ENCODE data around the gene TNNT2.

TNNT2 gene

GRCh38 chr1:201400212-201400851, 22.9 kb upstream of the TNNT2 start:
- TF ChIP-seq CTCF (IDR thresholded peaks at IDR 0.05; ENCODE audit: low read depth, low read length): no peak
- Histone ChIP-seq H3K27me3 (no peaks in the 10 kb centered on the region), H3K36me3 (no peaks in the 10 kb centered on the region), H3K4me1 (no peaks in the 10 kb centered on the region), H3K9me3 (no peaks in the 10 kb centered on the region), H3K4me3 (ENCODE audit: low read depth, low read length) (no peak overlapping the region)
- DNase-seq: no peak

DNA sequence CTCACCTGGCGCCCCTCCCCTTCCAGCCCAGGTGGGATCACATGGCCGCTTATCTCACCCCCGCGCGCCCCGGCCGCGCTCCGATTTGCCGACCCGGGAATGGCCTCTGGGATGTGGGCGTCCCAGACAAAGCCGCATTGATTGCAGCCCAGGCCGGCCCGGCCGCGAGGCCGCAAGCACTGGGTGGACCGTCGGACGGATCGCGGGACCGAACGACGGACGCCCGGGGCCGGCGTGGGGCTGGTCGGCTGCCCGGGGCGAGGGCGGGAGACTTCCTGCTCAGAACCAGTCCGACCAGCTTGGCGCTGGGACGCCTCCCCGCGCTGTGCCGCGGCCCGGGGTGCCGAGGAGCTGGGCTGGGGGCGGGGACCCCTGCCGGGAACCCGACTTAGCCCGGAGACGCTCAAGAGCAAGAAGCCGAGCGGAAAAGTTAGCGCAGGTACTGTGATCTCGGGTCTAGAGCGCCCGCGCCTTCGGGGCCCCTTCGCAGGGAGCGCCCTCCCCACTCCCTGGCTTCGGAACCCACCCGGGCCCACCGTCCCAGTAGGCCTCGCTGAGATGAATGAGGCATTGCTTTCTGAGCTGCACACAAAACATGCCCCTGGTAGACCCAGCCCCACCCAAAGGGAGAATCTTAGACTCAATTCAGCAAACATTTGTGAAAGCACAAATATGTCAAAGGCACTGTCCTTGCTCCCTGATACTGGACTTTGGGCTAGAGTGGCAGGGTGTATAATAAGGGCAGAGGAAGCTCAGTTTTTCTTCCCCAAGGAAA, 22.1 kb upstream of the TNNT2 start:
- no peaks in the 10 kb centered on the region for H3K27me3 ChIP-seq
- TF ChIP-seq CTCF (IDR thresholded peaks at IDR 0.05; ENCODE audit: low read depth, low read length): no peak
- H3K4me1 ChIP-seq: no peaks in the 10 kb centered on the region
- no peak for DNase-seq
- H3K9me3 ChIP-seq: no peaks in the 10 kb centered on the region
- no peaks in the 10 kb centered on the region for H3K36me3 ChIP-seq
- no peak overlapping the region for H3K4me3 ChIP-seq (ENCODE audit: low read depth, low read length)

- no peaks in the 10 kb centered on the region for H3K4me1 ChIP-seq
- H3K9me3 ChIP-seq: no peaks in the 10 kb centered on the region
- H3K4me3 ChIP-seq (ENCODE audit: low read depth, low read length): no peak within 1 kb of the TSS
- H3K27me3 ChIP-seq: no peaks in the 10 kb centered on the region
- TF ChIP-seq CTCF (IDR thresholded peaks at IDR 0.05; ENCODE audit: low read depth, low read length): no peak
- H3K36me3 ChIP-seq: no peaks in the 10 kb centered on the region
- DNase-seq: no peak
Measured at GRCh38 chr1:201399018-201399351, 21.5 kb upstream of the TNNT2 start, which contains the start of gene LAD1. TSS of gene LAD1 (minus strand) at chr1:201399324. CDS start at chr1:201399306, 18 bp downstream.

GRCh38 chr1:201397675-201398074, 20.2 kb upstream of the TNNT2 start:
- Histone ChIP-seq H3K9me3 (no peaks in the 10 kb centered on the region), H3K27me3 (no peaks in the 10 kb centered on the region), H3K4me3 (ENCODE audit: low read depth, low read length) (no peak overlapping the region), H3K36me3 (no peaks in the 10 kb centered on the region), H3K4me1 (no peaks in the 10 kb centered on the region)
- TF ChIP-seq CTCF (IDR thresholded peaks at IDR 0.05; ENCODE audit: low read depth, low read length): no peak
- DNase-seq: no peak

DNA sequence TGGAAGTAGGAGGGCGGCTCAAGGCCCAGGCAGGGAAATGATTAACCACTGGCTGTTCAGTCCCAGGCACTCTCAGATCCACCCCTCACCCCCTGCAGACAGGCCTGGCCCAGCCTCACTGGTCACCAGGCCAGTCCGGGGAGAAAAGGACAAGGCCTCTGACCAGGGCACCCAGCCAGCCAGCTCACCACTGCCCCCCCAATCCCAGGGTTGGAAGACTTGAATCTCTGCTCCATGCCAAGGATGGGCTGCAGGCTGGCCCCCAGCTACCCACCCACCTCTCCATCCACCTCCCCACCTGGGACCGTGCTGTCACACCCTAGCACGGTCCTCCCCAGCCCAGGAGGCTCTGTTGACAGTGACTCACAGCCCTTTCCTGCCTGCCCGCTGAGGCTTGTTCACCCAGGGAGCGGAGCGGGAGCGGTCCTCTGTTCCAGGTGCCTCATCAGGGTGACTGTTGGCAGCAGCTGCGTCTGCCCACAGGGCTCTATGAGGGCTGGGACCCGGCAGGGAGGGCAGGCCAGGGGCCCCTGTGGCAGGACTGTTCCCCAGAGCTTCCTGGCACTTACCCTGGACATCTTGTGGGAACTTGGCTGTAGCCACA, 19.5 kb upstream of the TNNT2 start:
- no peak for DNase-seq
- no peak overlapping the region for H3K4me3 ChIP-seq (ENCODE audit: low read depth, low read length)
- H3K27me3 ChIP-seq: no peaks in the 10 kb centered on the region

More for the DNA sequence above, 19.5 kb upstream of the TNNT2 start:
- no peaks in the 10 kb centered on the region for H3K4me1 ChIP-seq
- TF ChIP-seq CTCF (IDR thresholded peaks at IDR 0.05; ENCODE audit: low read depth, low read length): no peak
- no peaks in the 10 kb centered on the region for H3K36me3 ChIP-seq
- H3K9me3 ChIP-seq: no peaks in the 10 kb centered on the region

Data from BE2C (cell line).